ENCODE measurements around the gene SRPRA.

SRPRA gene

GRCh38 chr11:126214841-126215240, 53.9 kb downstream of the SRPRA start:
- no peak for DNase-seq
- Histone ChIP-seq H3K4me3 (ENCODE audit: low read depth, low read length) (no peak overlapping the region), H3K27ac (no peak overlapping the region), H3K27me3 (ENCODE audit: insufficient read depth, low read depth, severe bottlenecking) (no peaks in the 10 kb centered on the region), H3K9me3 (ENCODE audit: severe bottlenecking) (no peaks in the 10 kb centered on the region), H3K36me3 (peaks cover 4% of the 10 kb centered on the region)
- no peak for TF ChIP-seq CTCF (IDR thresholded peaks at IDR 0.05; ENCODE audit: low read depth, low read length)

DNA sequence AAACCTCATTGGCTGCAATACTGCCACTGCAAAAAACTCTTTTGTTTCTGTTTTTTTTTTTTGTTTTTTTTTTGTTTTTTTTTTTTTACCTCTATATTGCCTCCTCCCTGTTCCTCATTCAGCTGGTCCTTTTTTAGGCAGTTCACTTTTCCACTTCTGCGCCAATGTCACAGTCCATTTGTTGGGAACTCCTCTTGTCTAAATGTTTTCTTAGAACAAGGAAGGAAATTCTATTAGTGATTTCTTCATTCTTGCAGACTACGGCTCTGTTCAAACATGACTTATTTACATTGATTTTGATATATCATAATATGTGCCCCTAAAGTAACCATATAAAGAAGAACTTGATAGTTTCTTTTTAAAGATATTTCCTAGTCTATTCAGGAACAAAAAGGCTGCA, 54.3 kb downstream of the SRPRA start:
- DNase-seq, result no peak
- TF ChIP-seq CTCF (IDR thresholded peaks at IDR 0.05; ENCODE audit: low read depth, low read length), result no peak
- no peak overlapping the region for H3K27ac ChIP-seq

More for the DNA sequence above, 54.3 kb downstream of the SRPRA start:
- Histone ChIP-seq H3K4me3 (ENCODE audit: low read depth, low read length) (no peak overlapping the region), H3K27me3 (ENCODE audit: insufficient read depth, low read depth, severe bottlenecking) (no peaks in the 10 kb centered on the region), H3K9me3 (ENCODE audit: severe bottlenecking) (no peaks in the 10 kb centered on the region), H3K36me3 (peaks cover 6% of the 10 kb centered on the region)

Measured in WERI-Rb-1 (cell line).